Renal cortical epithelial cell (primary cell): Measurements from ENCODE around the gene SIK2. TPM values are rescaled to one million over a fixed set of nuclear protein-coding genes. Genes with fewer than 3 reads are reported as not detected.

ENCODE experiments used
- DNase-seq: peaks from one replicate; pipeline ENCODE4 v3.0.0-alpha.2; 2011; ENCODE audit warnings: low read depth
- total RNA-seq: library from RNA; depleted of rRNA; stranded (reverse); fragments of >200 nt; gene quantifications from 2 replicates; pipeline ENCODE4 v1.2.3, GENCODE V29; 2014

SIK2 gene
- total RNA-seq, 1 donor from 2014 or later: 28.2 TPM

- DNase-seq: peak; percentile 23
These were observed 127.6 kb downstream of the SIK2 start for GRCh38 chr11:111729831-111730311.

- peak; percentile 80 for DNase-seq
These were observed 128.8 kb downstream of the SIK2 start for GRCh38 chr11:111730871-111731591.

- no peak for DNase-seq
These were observed 129.6 kb downstream of the SIK2 start for GRCh38 chr11:111731821-111732220.

- DNase-seq: peak; percentile 90
These were observed 130.8 kb downstream of the SIK2 start for GRCh38 chr11:111733016-111733415.

- no peak for DNase-seq
These were observed 131.4 kb downstream of the SIK2 start for GRCh38 chr11:111733611-111734088.

GRCh38 chr11:111734101-111734953 is 132.1 kb downstream of the SIK2 start:
- DNase-seq: peak; percentile 16

- DNase-seq: no peak
These were observed 132.7 kb downstream of the SIK2 start for GRCh38 chr11:111734954-111735261.

GRCh38 chr11:111735262-111736116 is 133.2 kb downstream of the SIK2 start:
- DNase-seq: peak; percentile 100

GRCh38 chr11:111736181-111736590 is 133.9 kb downstream of the SIK2 start:
- DNase-seq: peak; percentile 61

GRCh38 chr11:111736621-111737443 is 134.6 kb downstream of the SIK2 start:
- peak; percentile 24 for DNase-seq

GRCh38 chr11:111737444-111738210 is 135.4 kb downstream of the SIK2 start:
- DNase-seq: no peak

GRCh38 chr11:111739299-111739698 is 137.1 kb downstream of the SIK2 start:
- no peak for DNase-seq

GRCh38 chr11:111741751-111742150 is 139.5 kb downstream of the SIK2 start:
- DNase-seq: no peak

GRCh38 chr11:111743700-111744099 is 141.5 kb downstream of the SIK2 start:
- DNase-seq: no peak

GRCh38 chr11:111745719-111746504 is 143.7 kb downstream of the SIK2 start:
- DNase-seq: peak; percentile 88

GRCh38 chr11:111748035-111748804 is 146.0 kb downstream of the SIK2 start:
- no peak for DNase-seq

GRCh38 chr11:111749646-111750045 is 147.4 kb downstream of the SIK2 start:
- no peak for DNase-seq

GRCh38 chr11:111756097-111756496 is 153.8 kb downstream of the SIK2 start:
- no peak for DNase-seq

- DNase-seq: no peak
These were observed 157.1 kb downstream of the SIK2 start for GRCh38 chr11:111759376-111759775.
